GM21390 (cell line): ENCODE measurements around the gene MTRF1.
"Not testable (repeated sequence)": the region's sequence is repeated elsewhere in the genome, so short reads cannot be mapped to it uniquely, and the experiment has no call there.

Experiments
- ATAC-seq: cut with Tn5 transposase; IDR thresholded peaks from one replicate; pipeline ENCODE4 v1.9.1; 2021; ENCODE audit not compliant: unreplicated experiment

MTRF1 gene

GRCh38 chr13:41179593-41180250 is 83.7 kb downstream of the MTRF1 start:
- no peak for ATAC-seq

DNA sequence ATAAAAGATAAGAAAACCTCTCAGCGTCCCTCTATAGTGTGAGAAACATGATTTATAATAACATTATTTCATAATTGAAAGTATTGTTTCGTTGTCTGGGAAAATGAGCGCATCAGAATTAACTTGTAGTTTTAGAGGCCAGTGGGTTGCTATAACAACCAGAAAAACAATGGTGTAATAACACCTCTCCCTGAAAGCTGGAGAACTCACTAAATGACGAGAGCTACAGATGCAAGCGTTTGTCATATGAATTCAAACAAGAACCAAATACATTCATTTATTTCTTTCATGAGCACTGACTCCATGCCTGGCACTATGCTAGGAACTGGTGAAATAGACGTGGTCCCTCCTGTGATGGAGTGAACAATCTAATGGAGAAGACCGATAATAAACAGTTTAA is 85.3 kb downstream of the MTRF1 start:
- ATAC-seq, result no peak

DNA sequence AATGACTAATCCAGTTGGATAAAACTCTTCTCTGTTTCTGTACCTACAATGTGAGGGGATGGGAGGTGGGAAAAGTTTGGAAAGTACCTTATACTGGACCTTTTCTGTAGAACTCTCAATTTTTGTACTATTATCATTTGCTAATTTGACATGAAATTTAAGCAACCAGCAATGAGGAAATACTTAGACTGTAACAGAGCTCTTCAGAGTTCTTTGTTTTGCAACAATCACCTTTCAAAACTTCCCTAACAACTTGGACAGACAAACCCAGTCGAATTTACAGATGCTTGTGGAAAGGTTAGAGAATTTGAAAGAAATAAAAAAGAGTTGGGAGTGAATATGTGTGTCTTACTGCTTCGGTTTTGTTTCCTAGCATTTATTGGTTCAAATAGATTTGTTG is 85.8 kb downstream of the MTRF1 start:
- ATAC-seq, result no peak

DNA sequence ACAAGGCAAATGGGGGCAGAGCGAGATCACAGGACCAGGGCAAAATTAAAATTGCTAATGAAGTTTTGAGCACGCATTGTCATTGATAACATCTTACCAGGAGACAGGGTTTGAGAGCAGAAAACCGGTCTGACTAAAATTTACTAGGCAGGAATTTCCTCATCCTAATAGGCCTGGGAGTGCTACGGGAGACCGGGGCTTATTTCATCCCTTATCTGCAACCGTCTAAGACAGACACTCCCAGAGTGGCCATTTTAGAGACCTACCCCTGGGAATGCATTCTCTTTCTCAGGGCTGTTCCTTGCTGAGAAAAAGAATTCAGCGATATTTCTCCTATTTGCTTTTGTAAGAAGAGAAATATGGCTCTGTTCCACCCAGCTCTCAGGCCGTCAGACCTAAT is 87.8 kb downstream of the MTRF1 start:
- not testable (repeated sequence) for ATAC-seq
